Stimulated activated naive CD8-positive, alpha-beta T cell treated with anti-CD3 and anti-CD28 coated beads, Interleukin-15, Interleukin-2, amounts not matched to agents 100 U/mL and 50 U/mL, for 24 hours (primary cell): ENCODE measurements around the gene CAMK2A.
"Not testable (repeated sequence)": the region's sequence is repeated elsewhere in the genome, so short reads cannot be mapped to it uniquely, and the experiment has no call there.

Experiments
- ATAC-seq: fragments of 150-1000 bp; cut with Tn5 transposase; one replicate; pipeline ENCODE4 v1.10.0; 2021
- DNase-seq: peaks from one replicate; pipeline ENCODE4 v3.0.0; 2021

Gene CAMK2A

DNA sequence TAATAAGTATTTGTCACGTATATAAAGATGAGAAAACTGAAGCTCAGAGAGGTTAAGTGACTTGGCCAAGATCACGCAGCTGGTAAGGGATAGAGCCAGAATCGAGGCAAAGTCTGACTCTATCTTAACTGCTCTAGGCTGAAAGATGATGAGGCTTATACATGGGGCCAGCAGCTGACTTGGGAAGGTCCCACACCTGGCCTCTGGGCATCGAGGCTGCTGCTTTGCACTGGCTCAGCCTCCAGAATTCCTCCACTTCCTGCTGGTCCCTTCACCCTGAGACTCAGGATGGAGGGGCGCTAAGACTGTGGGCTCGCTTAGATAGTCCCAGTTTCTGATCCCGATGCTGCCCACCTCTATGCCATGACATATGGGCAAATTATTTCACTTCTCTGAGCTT, 35.2 kb downstream of the CAMK2A start:
- DNase-seq (no peak), ATAC-seq (no peak)

DNA sequence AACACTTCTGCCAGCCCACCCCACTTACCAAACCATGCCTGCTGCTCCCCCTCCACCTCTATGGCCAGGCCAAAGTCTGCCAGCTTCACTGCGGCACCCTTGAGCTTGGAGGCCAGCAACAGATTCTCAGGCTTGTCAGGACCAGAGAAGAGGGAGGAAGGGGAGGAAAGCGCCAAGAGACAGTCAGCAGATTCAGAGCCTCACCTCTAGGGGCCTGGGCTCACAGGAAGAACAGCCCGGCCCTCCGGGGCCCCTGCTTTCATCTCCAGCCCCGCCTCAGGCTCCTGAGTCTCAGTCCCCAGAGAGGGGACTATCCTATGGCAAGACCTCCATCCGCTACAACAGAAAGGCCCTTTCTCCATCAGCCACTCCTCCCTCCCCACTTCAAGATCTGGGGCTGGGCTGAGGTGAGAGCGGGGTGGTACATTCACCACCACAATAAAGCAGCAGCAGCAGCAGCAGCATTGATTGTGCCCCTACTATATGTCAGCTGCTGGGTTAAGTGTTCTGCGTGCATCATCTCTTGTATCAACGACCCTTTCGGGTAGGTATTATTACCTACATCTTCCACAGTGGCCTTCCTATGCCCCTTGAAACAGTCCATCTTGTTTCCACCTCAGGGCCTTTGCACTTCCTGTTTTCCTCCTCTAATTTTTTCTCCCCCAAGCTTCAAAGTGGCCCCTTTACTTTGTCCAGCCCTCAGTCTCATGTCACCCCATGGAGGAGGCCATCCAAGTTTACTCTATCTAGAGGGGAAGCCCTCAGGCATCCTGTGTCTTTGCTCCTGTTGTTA, 36.0 kb downstream of the CAMK2A start:
- DNase-seq: no peak
- ATAC-seq: no peak

- no peak for DNase-seq
- ATAC-seq: no peak
These were observed 37.1 kb downstream of the CAMK2A start for GRCh38 chr5:150252489-150252888.

GRCh38 chr5:150251504-150251903, 38.1 kb downstream of the CAMK2A start:
- ATAC-seq: no peak
- DNase-seq: no peak

DNA sequence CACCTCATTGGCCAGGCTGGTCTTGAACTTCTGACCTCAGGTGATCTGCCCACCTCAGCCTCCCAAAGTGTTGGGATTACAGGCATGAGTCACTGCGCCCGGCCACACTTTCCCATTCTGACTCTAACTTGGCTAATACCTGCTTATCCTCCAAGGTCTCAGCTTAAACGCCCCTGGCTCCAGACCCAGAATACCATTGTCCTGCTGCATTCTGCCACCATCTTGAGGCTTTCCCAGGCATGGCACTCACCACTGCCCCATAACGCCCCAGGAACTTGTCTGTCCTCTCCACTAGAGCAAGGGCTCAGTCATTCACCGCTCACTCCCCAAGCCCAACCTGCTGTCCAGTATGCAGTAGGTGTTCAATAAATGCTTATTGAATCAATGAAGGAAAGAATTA, 39.8 kb downstream of the CAMK2A start:
- DNase-seq: no peak
- ATAC-seq: no peak

GRCh38 chr5:150248946-150249345, 40.6 kb downstream of the CAMK2A start:
- ATAC-seq: no peak
- no peak for DNase-seq

DNA sequence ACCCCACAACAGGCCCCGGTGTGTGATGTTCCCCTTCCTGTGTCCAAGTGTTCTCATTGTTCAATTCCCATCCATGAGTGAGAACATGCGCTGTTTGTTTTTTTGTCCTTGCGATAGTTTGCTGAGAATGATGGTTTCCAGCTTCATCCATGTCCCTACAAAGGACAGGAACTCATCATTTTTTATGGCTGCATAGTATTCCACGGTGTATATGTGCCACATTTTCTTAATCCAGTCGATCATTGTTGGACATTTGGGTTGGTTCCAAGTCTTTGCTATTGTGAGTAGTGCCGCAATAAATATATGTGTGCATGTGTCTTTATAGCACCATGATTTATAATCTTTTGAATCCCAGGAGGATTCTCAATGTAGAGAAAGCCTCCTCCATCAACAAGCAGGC, 41.1 kb downstream of the CAMK2A start:
- not testable (repeated sequence) for ATAC-seq, DNase-seq

GRCh38 chr5:150247726-150248125, 41.8 kb downstream of the CAMK2A start:
- ATAC-seq (no peak), DNase-seq (no peak)

- no peak for ATAC-seq
- no peak for DNase-seq
These were observed 42.7 kb downstream of the CAMK2A start for GRCh38 chr5:150246835-150247234.

- ATAC-seq: no peak
These were observed 43.1 kb downstream of the CAMK2A start for GRCh38 chr5:150246429-150246828.

GRCh38 chr5:150245808-150246207, 43.8 kb downstream of the CAMK2A start:
- no peak for ATAC-seq
- DNase-seq: no peak

More at GRCh38 chr5:150246429-150246828, 43.1 kb downstream of the CAMK2A start:
- no peak for DNase-seq

- no peak for DNase-seq
- no peak for ATAC-seq
These were observed 44.3 kb downstream of the CAMK2A start for GRCh38 chr5:150245111-150245789.

GRCh38 chr5:150244209-150244608, 45.4 kb downstream of the CAMK2A start:
- no peak for DNase-seq
- no peak for ATAC-seq

DNA sequence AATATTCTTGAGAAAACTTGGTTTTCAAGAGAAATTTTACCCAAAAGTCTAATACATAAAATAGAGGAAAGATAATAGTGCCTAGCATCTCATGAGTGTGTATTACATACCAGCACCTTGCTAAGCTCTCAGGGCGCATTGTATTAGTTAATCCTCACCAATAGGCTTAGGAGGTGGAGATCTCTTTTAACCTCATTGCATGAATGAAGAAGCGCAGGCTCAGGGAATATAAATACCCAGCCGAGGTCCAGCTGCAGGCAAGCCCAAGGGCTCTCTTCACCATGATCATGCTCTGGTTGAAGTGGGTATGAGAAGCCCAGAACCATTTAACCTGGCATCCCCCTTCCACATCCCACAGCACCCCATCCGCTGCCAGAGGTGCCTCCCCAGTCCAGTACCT, 46.0 kb downstream of the CAMK2A start:
- no peak for DNase-seq
- ATAC-seq: no peak

DNA sequence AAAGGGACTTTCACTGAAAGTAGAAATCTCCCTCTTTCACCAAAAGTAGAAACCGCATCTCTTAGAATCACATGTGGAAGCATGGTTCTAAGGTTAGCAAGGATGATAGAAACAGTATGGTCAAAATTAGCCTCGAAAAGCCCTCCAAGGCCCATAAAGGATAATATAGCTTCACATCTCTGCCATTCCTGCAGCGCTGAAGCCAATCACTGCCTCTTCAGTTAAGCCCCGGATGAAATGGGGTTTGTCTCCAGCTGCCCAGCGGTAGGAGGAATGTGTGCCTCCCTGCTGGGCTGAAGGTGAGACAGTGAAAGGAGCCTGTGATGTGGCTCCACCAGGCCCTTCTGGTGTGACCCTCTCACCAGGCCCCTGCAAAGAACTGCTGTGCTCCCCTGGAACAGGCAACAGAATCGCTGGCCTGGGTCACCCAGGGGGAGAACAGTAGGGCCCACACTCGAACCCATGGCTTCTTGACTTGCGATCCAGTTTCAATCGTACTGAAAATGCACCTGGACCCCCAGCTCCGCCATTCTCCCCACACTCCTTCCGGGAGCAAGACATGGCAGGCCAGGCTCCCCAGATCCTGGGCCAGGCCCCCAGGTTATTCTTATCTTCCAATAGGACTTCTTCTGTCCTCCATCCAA, 47.2 kb downstream of the CAMK2A start:
- DNase-seq (no peak), ATAC-seq (no peak)

- DNase-seq: no peak
- no peak for ATAC-seq
These were observed 48.0 kb downstream of the CAMK2A start for GRCh38 chr5:150241298-150242160.

GRCh38 chr5:150239794-150240122, 49.8 kb downstream of the CAMK2A start:
- DNase-seq (no peak), ATAC-seq (no peak)

DNA sequence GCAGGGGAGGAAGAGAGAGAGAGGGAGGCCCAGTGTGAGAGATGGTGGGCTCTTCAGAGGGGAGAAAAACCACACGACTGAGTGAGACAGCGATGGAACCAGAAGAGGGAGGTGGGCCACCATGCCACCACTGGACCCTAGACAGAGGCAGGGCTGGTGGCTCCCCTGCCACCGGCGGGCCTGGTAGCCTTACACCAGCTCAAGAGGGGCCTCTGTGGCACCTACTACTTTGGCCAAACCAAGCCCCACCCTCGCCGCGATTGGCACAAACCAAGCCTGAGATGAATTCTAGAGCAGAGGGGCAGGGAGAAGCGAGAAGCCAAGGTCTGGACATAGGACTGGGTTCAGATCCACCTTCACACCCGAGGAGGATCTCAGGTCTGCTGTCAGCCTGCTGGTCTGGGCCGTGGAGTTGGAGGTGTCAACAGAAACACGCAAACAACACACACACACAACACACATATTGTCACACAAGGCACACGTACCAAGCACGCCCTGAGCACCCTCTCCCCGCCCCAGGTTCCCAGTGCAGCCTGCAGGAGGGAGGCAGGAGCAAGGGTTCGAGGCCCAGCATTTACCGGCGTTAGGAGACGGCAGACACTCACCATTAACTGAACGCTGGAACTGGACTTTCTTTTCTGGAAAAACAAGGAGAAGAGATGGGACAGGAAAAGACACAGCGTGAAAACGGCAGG, 50.3 kb downstream of the CAMK2A start:
- ATAC-seq: peak; percentile 12

GRCh38 chr5:150238646-150239045, 50.9 kb downstream of the CAMK2A start:
- ATAC-seq: no peak

More for the DNA sequence above, 50.3 kb downstream of the CAMK2A start:
- DNase-seq: no peak

GRCh38 chr5:150236981-150237754, 52.4 kb downstream of the CAMK2A start:
- DNase-seq: no peak
- no peak for ATAC-seq

More at GRCh38 chr5:150238646-150239045, 50.9 kb downstream of the CAMK2A start:
- no peak for DNase-seq

- ATAC-seq (no peak), DNase-seq (no peak)
These were observed 53.3 kb downstream of the CAMK2A start for GRCh38 chr5:150236313-150236712.
